Thyroid gland (tissue), 4 donors: Measurements from ENCODE around the gene PTPRT. TPM values are rescaled to one million over a fixed set of nuclear protein-coding genes. Genes with fewer than 3 reads are reported as not detected.

Experiments used
- DNase-seq, 2 donors: peaks; one replicate each; pipeline ENCODE4 v3.0.0-alpha.2; 2019
- H3K27ac ChIP-seq, 3 donors: fragments of 200-600 bp; sonication (generic); 1 replicate in 2 of 3; 2 replicates in 1 of 3; pipeline ENCODE4 v1.5.1; 2016 to 2019; ENCODE audit warnings: mild to moderate bottlenecking in 1 of 3, moderate library complexity in 1 of 3
- H3K27me3 ChIP-seq: fragments of 200-600 bp; sonication (generic); one replicate; pipeline ENCODE4 v1.5.1; 2019
- H3K36me3 ChIP-seq, 2 donors: fragments of 200-600 bp; sonication (generic); one replicate each; pipeline ENCODE4 v1.5.1; 2016 to 2019
- H3K4me1 ChIP-seq, 2 donors: fragments of 200-600 bp; sonication (generic); one replicate each; pipeline ENCODE4 v1.5.1; 2017 to 2019
- H3K4me3 ChIP-seq, 3 donors: fragments of 200-600 bp; sonication (generic); replicated peaks in 1 of 3; 1 replicate in 2 of 3; 2 replicates in 1 of 3; pipeline ENCODE4 v1.5.1; 2016; ENCODE audit warnings: mild to moderate bottlenecking in 1 of 3
- H3K9me3 ChIP-seq: fragments of 200-600 bp; sonication (generic); one replicate; pipeline ENCODE4 v1.5.1; 2017
- POLR2A ChIP-seq, 2 donors: fragments of 450-650 bp; IDR thresholded peaks; one replicate each; pipeline ENCODE4 v1.6.1; 2017; ENCODE audit warnings: antibody characterized with exemption in 2 of 2, mild to moderate bottlenecking in 2 of 2, moderate library complexity in 1 of 2
- WGBS, 2 donors: methylation state at CpG; one replicate each; pipeline ENCODE4 v1.1.5; 2017; 5-methylcytosine and 5-hydroxymethylcytosine counted together
- intact Hi-C: fragments of 100-400 bp; cut with DNase I; formaldehyde crosslinking; loops from one replicate; pipeline ENCODE4 v1.15.1; 2023
- total RNA-seq, 4 donors: library from RNA; depleted of rRNA; stranded (reverse); fragments of >200 nt; gene quantifications; one replicate each; pipeline ENCODE4 v1.2.3, GENCODE V29; 2016
- TF ChIP-seq, protein P1 (sequence below), 6 experiments: fragments of 200-600 bp in 3 of 6; fragments of 450-650 bp in 3 of 6; sonication (generic) in 3 of 6; IDR thresholded peaks; one replicate each; pipeline ENCODE4 v1.5.1; 2016 to 2019; ENCODE audit warnings: antibody characterized with exemption in 6 of 6, mild to moderate bottlenecking in 2 of 6, inconsistent platforms in 1 of 6, moderate library complexity in 1 of 6

Gene PTPRT
- total RNA-seq, 4 donors from 2014 or later, result 0.11 to 0.15 TPM; not detected in 2

GRCh38 chr20:42857446-42857845, 332.3 kb downstream of the PTPRT start:
- no peak overlapping the region for H3K27ac ChIP-seq
- no peak for TF ChIP-seq POLR2A (IDR thresholded peaks at IDR 0.05)
- TF ChIP-seq, protein P1, sequence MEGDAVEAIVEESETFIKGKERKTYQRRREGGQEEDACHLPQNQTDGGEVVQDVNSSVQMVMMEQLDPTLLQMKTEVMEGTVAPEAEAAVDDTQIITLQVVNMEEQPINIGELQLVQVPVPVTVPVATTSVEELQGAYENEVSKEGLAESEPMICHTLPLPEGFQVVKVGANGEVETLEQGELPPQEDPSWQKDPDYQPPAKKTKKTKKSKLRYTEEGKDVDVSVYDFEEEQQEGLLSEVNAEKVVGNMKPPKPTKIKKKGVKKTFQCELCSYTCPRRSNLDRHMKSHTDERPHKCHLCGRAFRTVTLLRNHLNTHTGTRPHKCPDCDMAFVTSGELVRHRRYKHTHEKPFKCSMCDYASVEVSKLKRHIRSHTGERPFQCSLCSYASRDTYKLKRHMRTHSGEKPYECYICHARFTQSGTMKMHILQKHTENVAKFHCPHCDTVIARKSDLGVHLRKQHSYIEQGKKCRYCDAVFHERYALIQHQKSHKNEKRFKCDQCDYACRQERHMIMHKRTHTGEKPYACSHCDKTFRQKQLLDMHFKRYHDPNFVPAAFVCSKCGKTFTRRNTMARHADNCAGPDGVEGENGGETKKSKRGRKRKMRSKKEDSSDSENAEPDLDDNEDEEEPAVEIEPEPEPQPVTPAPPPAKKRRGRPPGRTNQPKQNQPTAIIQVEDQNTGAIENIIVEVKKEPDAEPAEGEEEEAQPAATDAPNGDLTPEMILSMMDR (IDR thresholded peaks at IDR 0.05), result no peak
- DNase-seq, result no peak
- intact Hi-C loops, result no loop called here
- no peaks in the 10 kb centered on the region for H3K4me1 ChIP-seq
- WGBS, 2 donors, result 47 to 62% methylated on average over 7 of the region's 7 CpGs
- H3K4me3 ChIP-seq, result no peak overlapping the region
- H3K27me3 ChIP-seq, result no peaks in the 10 kb centered on the region
- no peaks in the 10 kb centered on the region for H3K9me3 ChIP-seq
- H3K36me3 ChIP-seq, result no peaks in the 10 kb centered on the region

- Histone ChIP-seq H3K27ac (no peak overlapping the region), H3K27me3 (no peaks in the 10 kb centered on the region), H3K4me3 (no peak overlapping the region), H3K4me1 (no peaks in the 10 kb centered on the region), H3K9me3 (no peaks in the 10 kb centered on the region), H3K36me3 (no peaks in the 10 kb centered on the region)
- intact Hi-C loops, result no loop called here
- WGBS, 2 donors, result 67 to 69% methylated on average over 1 of the region's 1 CpG
- no peak for DNase-seq
- TF ChIP-seq POLR2A (IDR thresholded peaks at IDR 0.05), result no peak
- TF ChIP-seq, protein P1 (IDR thresholded peaks at IDR 0.05), result no peak
Measured at GRCh38 chr20:42855896-42856295, 333.8 kb downstream of the PTPRT start.

DNA sequence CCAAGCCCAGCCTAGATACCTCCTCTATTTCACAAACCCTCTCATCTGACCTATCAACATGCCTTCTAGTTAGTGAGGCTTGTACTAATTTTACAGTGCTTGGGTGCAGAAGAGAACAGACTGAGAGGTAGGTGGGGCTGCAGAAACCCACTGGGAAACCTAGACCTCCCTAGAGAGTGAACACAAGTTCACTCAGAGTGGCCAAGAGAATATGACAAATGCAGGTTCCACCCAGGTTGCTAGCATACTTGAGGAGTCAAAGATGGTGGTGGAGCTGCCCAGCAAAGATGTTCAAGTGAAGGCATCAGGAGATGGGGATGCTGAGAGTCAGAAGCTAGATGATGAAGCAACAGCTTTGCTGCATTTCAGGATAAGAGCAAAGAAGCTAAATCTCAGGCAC, 337.0 kb downstream of the PTPRT start:
- Histone ChIP-seq H3K27ac (no peak overlapping the region), H3K4me3 (no peak overlapping the region), H3K4me1 (no peaks in the 10 kb centered on the region), H3K27me3 (no peaks in the 10 kb centered on the region), H3K9me3 (no peaks in the 10 kb centered on the region), H3K36me3 (no peaks in the 10 kb centered on the region)
- intact Hi-C loops, result no loop called here
- DNase-seq, result no peak
- TF ChIP-seq POLR2A (IDR thresholded peaks at IDR 0.05), result no peak
- TF ChIP-seq, protein P1 (IDR thresholded peaks at IDR 0.05), result no peak

DNA sequence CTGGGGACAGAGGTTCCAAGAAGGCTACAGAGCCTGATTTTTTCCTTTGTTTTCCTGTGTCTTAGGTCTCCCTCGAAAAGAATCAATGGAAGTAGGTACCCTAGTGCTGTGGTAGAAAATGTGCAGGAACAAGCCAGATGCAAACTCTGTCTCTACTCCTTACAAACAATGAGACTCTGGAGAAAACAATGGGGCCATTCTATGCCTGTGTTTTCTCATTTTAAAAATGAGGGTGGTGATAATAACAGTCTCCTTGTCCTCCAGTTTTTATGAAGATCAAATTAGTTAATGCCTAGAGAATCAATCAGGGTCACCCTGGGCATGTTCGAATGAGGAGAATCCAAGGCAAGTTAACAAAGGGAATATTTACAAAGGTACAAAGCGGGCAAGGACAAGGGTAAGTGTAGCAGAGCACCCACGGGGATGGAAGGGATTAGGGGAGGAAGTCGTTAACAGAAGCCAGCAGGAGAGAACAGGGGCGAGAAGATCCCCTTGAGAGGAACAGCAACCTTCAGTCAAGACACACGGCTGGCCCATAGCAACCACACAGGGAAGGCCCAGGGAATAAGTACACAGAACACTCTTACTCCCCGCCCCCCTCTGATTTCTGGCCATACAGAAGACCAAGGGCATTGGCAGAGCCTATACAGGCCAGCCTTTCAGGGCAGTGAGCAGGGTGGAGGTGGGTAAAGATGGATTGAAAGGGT, 342.8 kb downstream of the PTPRT start:
- Histone ChIP-seq H3K9me3 (no peaks in the 10 kb centered on the region), H3K27ac (no peak overlapping the region), H3K36me3 (no peaks in the 10 kb centered on the region), H3K4me1 (no peaks in the 10 kb centered on the region), H3K27me3 (no peaks in the 10 kb centered on the region), H3K4me3 (no peak overlapping the region)
- TF ChIP-seq, protein P1 (IDR thresholded peaks at IDR 0.05), result no peak
- no peak for TF ChIP-seq POLR2A (IDR thresholded peaks at IDR 0.05)
- no peak for DNase-seq
- whole genome bisulfite sequencing, 2 donors, result 65 to 69% methylated on average over 8 of the region's 8 CpGs
- intact Hi-C loops, result no loop called here

- Histone ChIP-seq H3K4me1 (no peaks in the 10 kb centered on the region), H3K36me3 (no peaks in the 10 kb centered on the region), H3K27me3 (no peaks in the 10 kb centered on the region), H3K4me3 (no peak overlapping the region), H3K9me3 (no peaks in the 10 kb centered on the region), H3K27ac (no peak overlapping the region)
- 82 to 91% methylated on average over 6 of the region's 6 CpGs for WGBS, 2 donors
- intact Hi-C loops, result no loop called here
- TF ChIP-seq, protein P1 (IDR thresholded peaks at IDR 0.05), result no peak
- no peak for TF ChIP-seq POLR2A (IDR thresholded peaks at IDR 0.05)
- no peak for DNase-seq
Measured at GRCh38 chr20:42844751-42845150, 345.0 kb downstream of the PTPRT start.
